Lower leg skin (tissue), 3 donors: Measurements from ENCODE around the gene PTOV1.

Source experiments
- POLR2A ChIP-seq, 2 donors: fragments of 450-650 bp; IDR thresholded peaks; one replicate each; pipeline ENCODE4 v1.6.1; 2016 to 2017; ENCODE audit warnings: antibody characterized with exemption in 2 of 2, mild to moderate bottlenecking in 1 of 2, moderate library complexity in 1 of 2
- TF ChIP-seq, protein P1 (sequence below), 3 donors: fragments of 450-650 bp; IDR thresholded peaks; one replicate each; pipeline ENCODE4 v1.5.1; 2016; ENCODE audit warnings: antibody characterized with exemption in 3 of 3, mild to moderate bottlenecking in 3 of 3, moderate library complexity in 2 of 3

DNA sequence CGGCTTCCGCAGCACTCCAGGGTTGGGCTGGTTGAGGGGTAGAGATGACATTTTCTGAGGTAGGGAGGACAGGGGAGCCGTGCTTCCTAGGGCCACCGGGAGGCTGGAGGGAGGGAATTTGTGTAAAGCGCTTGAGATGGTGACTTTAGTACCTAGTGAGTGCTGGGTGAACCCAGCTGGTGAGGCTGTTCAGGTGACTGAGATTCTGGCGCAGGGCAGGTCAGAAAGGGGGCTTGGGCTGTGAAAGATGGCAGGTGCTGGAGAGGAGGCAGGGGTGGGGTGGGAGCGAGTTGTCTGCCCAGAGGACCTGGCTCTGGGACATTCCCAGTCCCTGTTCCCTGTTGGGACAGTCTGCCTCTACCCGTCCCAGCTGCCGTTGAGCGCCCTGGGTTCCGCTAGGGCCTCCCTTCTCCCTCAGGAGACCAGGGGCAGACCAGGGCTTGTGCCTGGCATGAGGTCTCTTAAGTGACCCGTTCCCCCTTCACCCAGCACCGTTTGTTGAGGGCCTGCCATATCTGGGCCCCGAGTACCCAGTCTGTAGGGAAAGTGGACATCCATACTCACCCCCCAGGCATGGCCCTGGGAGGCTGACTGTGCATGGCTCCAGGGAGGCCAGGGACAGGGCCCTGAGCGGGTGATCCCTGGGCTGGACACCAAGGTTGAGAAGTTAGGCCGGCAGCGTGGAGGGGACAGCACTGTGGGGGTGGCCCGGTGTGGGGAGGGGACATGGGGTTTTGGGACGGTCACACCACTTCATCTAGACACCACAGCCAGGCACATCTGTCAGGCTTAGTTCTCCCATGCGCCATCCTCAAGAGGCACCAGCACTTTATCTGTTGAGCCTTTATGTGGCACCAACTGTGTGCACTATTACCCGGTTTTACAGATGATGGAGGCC is 5.0 kb downstream of the PTOV1 start:
- TF ChIP-seq, protein P1, sequence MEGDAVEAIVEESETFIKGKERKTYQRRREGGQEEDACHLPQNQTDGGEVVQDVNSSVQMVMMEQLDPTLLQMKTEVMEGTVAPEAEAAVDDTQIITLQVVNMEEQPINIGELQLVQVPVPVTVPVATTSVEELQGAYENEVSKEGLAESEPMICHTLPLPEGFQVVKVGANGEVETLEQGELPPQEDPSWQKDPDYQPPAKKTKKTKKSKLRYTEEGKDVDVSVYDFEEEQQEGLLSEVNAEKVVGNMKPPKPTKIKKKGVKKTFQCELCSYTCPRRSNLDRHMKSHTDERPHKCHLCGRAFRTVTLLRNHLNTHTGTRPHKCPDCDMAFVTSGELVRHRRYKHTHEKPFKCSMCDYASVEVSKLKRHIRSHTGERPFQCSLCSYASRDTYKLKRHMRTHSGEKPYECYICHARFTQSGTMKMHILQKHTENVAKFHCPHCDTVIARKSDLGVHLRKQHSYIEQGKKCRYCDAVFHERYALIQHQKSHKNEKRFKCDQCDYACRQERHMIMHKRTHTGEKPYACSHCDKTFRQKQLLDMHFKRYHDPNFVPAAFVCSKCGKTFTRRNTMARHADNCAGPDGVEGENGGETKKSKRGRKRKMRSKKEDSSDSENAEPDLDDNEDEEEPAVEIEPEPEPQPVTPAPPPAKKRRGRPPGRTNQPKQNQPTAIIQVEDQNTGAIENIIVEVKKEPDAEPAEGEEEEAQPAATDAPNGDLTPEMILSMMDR (IDR thresholded peaks at IDR 0.05): no peak
- TF ChIP-seq POLR2A (IDR thresholded peaks at IDR 0.05): no peak
